Lung (tissue), 12 donors: Measurements from ENCODE around the gene CAMK4. TPM values are rescaled to one million over a fixed set of nuclear protein-coding genes. Genes with fewer than 3 reads are reported as not detected.
A peak's percentile ranks its signal among the peaks of the same experiment; 100 is the strongest.

Experiments
- ATAC-seq: fragments of 200-7000 bp; cut with Tn5 transposase; one replicate; pipeline ENCODE4 v1.9.1; 2020; ENCODE audit warnings: moderate number of reproducible peaks; ENCODE audit not compliant: insufficient read depth, low FRiP score
- DNase-seq, 3 donors: peaks; one replicate each; pipeline ENCODE4 v3.0.0-alpha.2; 2013 to 2017
- H3K27ac ChIP-seq, 2 donors: one replicate each; pipeline ENCODE4 v1.5.1; 2013; ENCODE audit warnings: mild to moderate bottlenecking in 2 of 2, moderate library complexity in 2 of 2, control low read depth in 1 of 2, inconsistent platforms in 1 of 2, low read depth in 1 of 2, low read length in 1 of 2
- H3K27me3 ChIP-seq, 3 donors: one replicate each; pipeline ENCODE4 v1.5.1; 2013; ENCODE audit warnings: low read length in 2 of 3; ENCODE audit not compliant: control insufficient read depth in 3 of 3, insufficient read depth in 3 of 3
- H3K36me3 ChIP-seq, 4 donors: one replicate each; pipeline ENCODE4 v1.5.1; 2013; ENCODE audit warnings: low read length in 4 of 4, mild to moderate bottlenecking in 1 of 4, moderate library complexity in 1 of 4; ENCODE audit not compliant: control insufficient read depth in 4 of 4, insufficient read depth in 4 of 4
- H3K4me1 ChIP-seq, 5 donors: one replicate each; pipeline ENCODE4 v1.5.1; 2013; ENCODE audit warnings: low read length in 5 of 5, mild to moderate bottlenecking in 2 of 5, moderate library complexity in 1 of 5; ENCODE audit not compliant: control insufficient read depth in 5 of 5, insufficient read depth in 5 of 5
- H3K4me3 ChIP-seq: one replicate; pipeline ENCODE4 v1.5.1; 2013; ENCODE audit warnings: mild to moderate bottlenecking, control low read depth, moderate library complexity
- H3K9ac ChIP-seq, 2 donors: one replicate each; pipeline ENCODE4 v1.5.1; 2013; ENCODE audit warnings: low read length in 2 of 2, control low read depth in 1 of 2; ENCODE audit not compliant: insufficient read depth in 1 of 2
- H3K9me3 ChIP-seq, 4 donors: one replicate each; pipeline ENCODE4 v1.5.1; 2013; ENCODE audit warnings: low read length in 3 of 4, mild to moderate bottlenecking in 1 of 4, moderate library complexity in 1 of 4; ENCODE audit not compliant: control insufficient read depth in 4 of 4, insufficient read depth in 3 of 4
- CTCF ChIP-seq: IDR thresholded peaks from 2 replicates; pipeline ENCODE4 v1.5.1; 2012; ENCODE audit warnings: mild to moderate bottlenecking; ENCODE audit errors: control extremely low read depth, extremely low read depth
- WGBS, 2 donors: extraction: QIAGEN DNeasy Blood & Tissue Kit; methylation state at CpG; one replicate each; pipeline ENCODE4 v1.1.7; 2013; 5-methylcytosine and 5-hydroxymethylcytosine counted together
- polyA plus RNA-seq, 2 donors: library from polyadenylated mRNA; stranded (reverse); fragments of 200-250 nt; gene quantifications; one replicate each; pipeline ENCODE4 v1.2.1, GENCODE V29; 2013
- total RNA-seq, 2 donors: library from RNA; depleted of rRNA in 1 of 2; stranded (reverse); fragments of >200 nt in 1 of 2; gene quantifications; one replicate each; pipeline ENCODE4 v1.2.1, GENCODE V29; 2014 to 2021
- donor health status: control.
- donor health status: control.
- donor health status: Bipolar disorder and iron deficiency.
- donor health status: healthy.
- donor health status: DM: yes; HTN: yes; CAD: no.

Gene CAMK4
- total and polyA plus RNA-seq, 4 donors, result 0.18 to 27.7 (median 0.73) TPM

GRCh38 chr5:111530298-111530740 is 306.1 kb downstream of the CAMK4 start:
- Histone ChIP-seq H3K4me3 (no peak overlapping the region), H3K9ac (no peak overlapping the region), H3K27me3 (no peaks in the 10 kb centered on the region), H3K9me3 (peaks cover 0 to 4% (median 2%) of the 10 kb centered on the region in 4 donors), H3K4me1 (peaks cover 1 to 16% (median 5%) of the 10 kb centered on the region in 5 donors), H3K36me3 (no peaks in the 10 kb centered on the region), H3K27ac (peak overlapping the region; percentile 35 to 56)
- no peak for TF ChIP-seq CTCF
- ATAC-seq (peak; percentile 93), DNase-seq (peak in 2 of 3 donors; percentile 22 to 50)
- WGBS, 2 donors, result 13 to 24% methylated on average over 10 of the region's 10 CpGs

- no peaks in the 10 kb centered on the region for H3K27me3 ChIP-seq
- H3K36me3 ChIP-seq, result no peaks in the 10 kb centered on the region
- DNase-seq (peak; percentile 22 to 56 (median 53)), ATAC-seq (no peak)
- peaks cover 0 to 4% (median 2%) of the 10 kb centered on the region in 4 donors for H3K9me3 ChIP-seq
- no peak overlapping the region for H3K27ac ChIP-seq
- H3K4me3 ChIP-seq, result no peak overlapping the region
- WGBS, 2 donors, result 44 to 52% methylated on average over 5 of the region's 5 CpGs
- peaks cover 1 to 39% (median 5%) of the 10 kb centered on the region in 5 donors for H3K4me1 ChIP-seq
- TF ChIP-seq CTCF, result no peak
- peak overlapping the region in 1 of 2 donors; percentile 35 for H3K9ac ChIP-seq
These were observed 308.9 kb downstream of the CAMK4 start for GRCh38 chr5:111532886-111533582.

GRCh38 chr5:111535879-111536549 is 311.8 kb downstream of the CAMK4 start:
- Histone ChIP-seq H3K4me3 (no peak overlapping the region), H3K36me3 (no peaks in the 10 kb centered on the region), H3K27ac (no peak overlapping the region), H3K27me3 (no peaks in the 10 kb centered on the region), H3K4me1 (peaks cover 1 to 39% (median 5%) of the 10 kb centered on the region in 5 donors), H3K9ac (no peak overlapping the region), H3K9me3 (peaks cover 0 to 4% (median 2%) of the 10 kb centered on the region in 4 donors)
- ATAC-seq, result no peak
- no peak for TF ChIP-seq CTCF
- 94 to 100% methylated on average over 1 of the region's 1 CpG for WGBS, 2 donors
- no peak for DNase-seq
